OCI-LY7 (cell line): ENCODE measurements around the gene MSANTD1. TPM values are rescaled to one million over a fixed set of nuclear protein-coding genes. Genes with fewer than 3 reads are reported as not detected.

Experiments used
- BruUV-seq: library from RNA; stranded (reverse); fragments of 400-500 nt; replicated peaks from 2 replicates; lab custom pipeline; 2021; lab: Mats Ljungman, UMichigan
- CTCF ChIA-PET: fragments of 300-600 bp; sonication (Branson Sonifier 250); formaldehyde crosslinking; loops from one replicate; lab custom pipeline; 2022; ENCODE audit warnings: antibody characterized with exemption; ENCODE audit not compliant: unreplicated experiment; lab: Charles Lee
- POLR2A ChIA-PET: fragments of 300-600 bp; sonication (Branson Sonifier 250); formaldehyde crosslinking; loops from one replicate; lab custom pipeline; 2022; ENCODE audit warnings: antibody characterized with exemption; lab: Charles Lee
- DNase-seq: peaks from one replicate; pipeline ENCODE4 v3.0.0-alpha.2; 2015; ENCODE audit warnings: low spot score
- H2AFZ ChIP-seq: fragments of 200-600 bp; sonication (generic), shearing (Covaris generic); 2 replicates; pipeline ENCODE4 v1.6.1; 2014; ENCODE audit warnings: mild to moderate bottlenecking, antibody characterized with exemption, low read length, moderate library complexity
- H3K27ac ChIP-seq: fragments of 200-600 bp; sonication (generic); 2 replicates; pipeline ENCODE4 v1.5.1; 2014; ENCODE audit warnings: mixed run types, low read depth, mild to moderate bottlenecking, moderate library complexity, low read length, inconsistent platforms; ENCODE audit not compliant: poor library complexity, severe bottlenecking
- H3K36me3 ChIP-seq: fragments of 200-600 bp; sonication (generic); 2 replicates; pipeline ENCODE4 v1.6.1; 2014; ENCODE audit warnings: mild to moderate bottlenecking, antibody characterized with exemption, low read length, moderate library complexity, mixed read lengths; ENCODE audit not compliant: insufficient read depth
- H3K4me1 ChIP-seq: fragments of 200-600 bp; sonication (generic); 2 replicates; pipeline ENCODE4 v1.5.1; 2014; ENCODE audit warnings: mild to moderate bottlenecking, low read length; ENCODE audit not compliant: insufficient read depth, poor library complexity, severe bottlenecking
- H3K4me2 ChIP-seq: fragments of 200-600 bp; sonication (generic); 2 replicates; pipeline ENCODE4 v1.6.1; 2014; ENCODE audit warnings: mild to moderate bottlenecking, low read length
- H3K4me3 ChIP-seq: fragments of 200-600 bp; sonication (generic); 2 replicates; pipeline ENCODE4 v1.5.1; 2014; ENCODE audit warnings: mild to moderate bottlenecking, low read depth, low read length; ENCODE audit not compliant: poor library complexity, severe bottlenecking
- H3K79me2 ChIP-seq: fragments of 200-600 bp; sonication (generic); 2 replicates; pipeline ENCODE4 v1.6.1; 2016; ENCODE audit warnings: low read depth, mild to moderate bottlenecking, low read length, moderate library complexity, mixed read lengths; ENCODE audit not compliant: insufficient read depth
- H3K9me2 ChIP-seq: fragments of 200-600 bp; sonication (generic); 2 replicates; pipeline ENCODE4 v1.6.1; 2016; ENCODE audit warnings: mild to moderate bottlenecking, low read length, mixed read lengths; ENCODE audit not compliant: insufficient read depth
- H3K9me3 ChIP-seq: fragments of 200-600 bp; sonication (generic); 2 replicates; pipeline ENCODE4 v1.6.1; 2014; ENCODE audit warnings: mild to moderate bottlenecking, mixed run types, low read length, mixed read lengths
- H4K20me1 ChIP-seq: fragments of 200-600 bp; sonication (generic); 2 replicates; pipeline ENCODE4 v1.6.1; 2014; ENCODE audit warnings: mild to moderate bottlenecking, antibody characterized with exemption, low read length, moderate library complexity, mixed read lengths; ENCODE audit not compliant: insufficient read depth
- CTCF ChIP-seq: fragments of 200-600 bp; sonication (generic); conservative IDR thresholded peaks from 2 replicates; pipeline ENCODE4 v1.5.1; 2014; ENCODE audit warnings: mild to moderate bottlenecking, antibody characterized with exemption, low read length, moderate library complexity, mixed read lengths
- EZH2phosphoT487 ChIP-seq: fragments of 200-600 bp; sonication (generic); IDR thresholded peaks from 2 replicates; pipeline ENCODE4 v1.6.1; 2018; ENCODE audit warnings: low read depth, borderline replicate concordance, mild to moderate bottlenecking, mixed run types, antibody characterized with exemption, low read length, moderate library complexity, mixed read lengths
- intact Hi-C: fragments of 100-400 bp; cut with micrococcal nuclease; formaldehyde crosslinking; loops from one replicate; pipeline ENCODE4 v1.10.0; 2022; ENCODE audit not compliant: unreplicated experiment
- total RNA-seq, 2 experiments: library from RNA; depleted of rRNA in 1 of 2; stranded (reverse); fragments of >200 nt in 1 of 2; shearing (Covaris generic) in 1 of 2; gene quantifications; 2 replicates each; pipeline ENCODE4 v1.2.3, GENCODE V29; 2014 to 2022

MSANTD1 gene
- total RNA-seq, 2 experiments from 2014 or later: 0.13 to 1.0 TPM

DNA sequence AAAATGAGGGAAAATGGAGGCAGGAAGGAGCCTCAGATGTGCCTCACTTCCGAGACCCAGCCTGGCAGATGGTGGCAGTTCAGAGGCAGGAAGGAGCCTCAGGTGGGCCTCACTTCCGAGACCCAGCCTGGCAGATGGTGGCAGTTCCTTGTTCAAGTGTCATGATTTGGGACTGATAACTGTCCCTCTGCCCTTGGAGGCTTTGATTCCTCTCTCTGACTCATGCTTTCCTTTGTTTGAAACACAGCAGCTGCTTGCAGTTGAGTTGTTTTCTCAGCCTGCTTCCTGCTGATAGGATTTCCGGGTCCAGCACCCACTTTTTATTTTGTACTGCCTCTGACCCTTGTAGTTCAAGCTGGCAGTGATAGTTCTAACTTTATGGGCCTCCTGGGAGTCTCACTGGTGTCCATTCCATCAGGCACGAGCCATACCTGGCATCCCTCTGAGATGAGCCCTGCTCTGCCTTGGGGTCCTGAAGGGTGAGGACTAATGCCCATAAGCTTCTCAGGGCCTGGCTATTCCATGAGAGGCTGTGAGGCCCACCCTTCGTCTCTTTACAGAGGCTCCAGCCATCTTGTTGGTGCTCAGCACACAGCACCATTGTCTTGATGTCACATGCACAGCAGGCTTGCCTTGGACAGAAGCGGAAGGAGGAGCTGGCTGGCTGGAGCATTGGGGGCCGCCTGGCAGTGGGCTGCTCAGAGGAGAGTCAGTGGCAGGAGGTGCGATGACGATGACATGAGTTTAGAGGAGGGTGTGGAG, 56.8 kb downstream of the MSANTD1 start:
- H3K4me3 ChIP-seq: no peak overlapping the region
- H3K79me2 ChIP-seq: no peaks in the 10 kb centered on the region
- DNase-seq: peak; percentile 59
- intact Hi-C loops: no loop called here
- ChIA-PET POLR2A (no interaction called here), CTCF (no interaction called here)
- peaks cover 29% of the 10 kb centered on the region for H3K4me1 ChIP-seq
- BruUV-seq: no TSS peak
- H3K27ac ChIP-seq: peak overlapping the region; percentile 12
- H3K4me2 ChIP-seq: peak overlapping the region; percentile 19; the same call in 1 of the 2 replicates
- H3K9me3 ChIP-seq: no peaks in the 10 kb centered on the region
- no peaks in the 10 kb centered on the region for H4K20me1 ChIP-seq
- no peak for TF ChIP-seq CTCF
- TF ChIP-seq EZH2phosphoT487: no peak
- H2AFZ ChIP-seq: peak overlapping the region; percentile 91
- no peaks in the 10 kb centered on the region for H3K36me3 ChIP-seq
- H3K9me2 ChIP-seq: no peaks in the 10 kb centered on the region

Other genes starting within 250 kb of the MSANTD1 start
- gene HTT-AS, start 174.6 kb upstream of the MSANTD1 start, total RNA-seq (2014; rRNA removed; shearing (Covaris generic)): not detected in 2 replicates
- not detected in 2 replicates for gene HTT-AS, start 174.6 kb upstream of the MSANTD1 start, total RNA-seq (2022)
- 36.4 and 41.2 TPM in 2 replicates for gene HTT, start 174.5 kb upstream of the MSANTD1 start, total RNA-seq (2014; rRNA removed; shearing (Covaris generic))
- gene HTT, start 174.5 kb upstream of the MSANTD1 start, total RNA-seq (2022): 91.3 and 108 TPM in 2 replicates
- 6.4 and 9.4 TPM in 2 replicates for gene RGS12, start 43.9 kb downstream of the MSANTD1 start, total RNA-seq (2014; rRNA removed; shearing (Covaris generic))
- gene RGS12, start 43.9 kb downstream of the MSANTD1 start, total RNA-seq (2022): 5.2 and 6.5 TPM in 2 replicates
- gene HGFAC, start 192.8 kb downstream of the MSANTD1 start, total RNA-seq (2014; rRNA removed; shearing (Covaris generic)): not detected in 2 replicates
- gene HGFAC, start 192.8 kb downstream of the MSANTD1 start, total RNA-seq (2022): not detected in 2 replicates
- not detected in 2 replicates for gene DOK7, start 214.1 kb downstream of the MSANTD1 start, total RNA-seq (2014; rRNA removed; shearing (Covaris generic))
- gene DOK7, start 214.1 kb downstream of the MSANTD1 start, total RNA-seq (2022): 1.3 and 1.5 TPM in 2 replicates